ENCODE data around the gene TBX22.

DNA sequence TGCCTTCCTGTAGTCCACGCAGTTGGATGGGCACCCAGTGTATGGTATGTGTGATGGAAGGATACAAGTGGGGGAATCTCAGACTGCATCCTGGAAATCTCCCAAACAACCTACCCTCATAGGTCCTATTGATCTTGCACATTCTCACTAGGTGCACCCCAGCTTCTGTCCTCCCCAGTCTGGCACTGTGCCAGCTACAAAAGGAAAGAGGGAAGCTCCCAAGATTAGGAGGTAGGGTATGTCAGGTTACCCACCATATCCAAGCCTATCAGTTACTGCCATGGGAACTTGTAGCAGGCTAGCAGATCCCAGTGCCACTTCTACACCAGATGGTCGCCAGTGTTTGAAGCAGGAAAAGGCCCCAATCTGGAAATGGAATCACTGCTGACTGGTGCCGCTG, 11.6 kb downstream of the TBX22 start:
- TF ChIP-seq, protein P1, sequence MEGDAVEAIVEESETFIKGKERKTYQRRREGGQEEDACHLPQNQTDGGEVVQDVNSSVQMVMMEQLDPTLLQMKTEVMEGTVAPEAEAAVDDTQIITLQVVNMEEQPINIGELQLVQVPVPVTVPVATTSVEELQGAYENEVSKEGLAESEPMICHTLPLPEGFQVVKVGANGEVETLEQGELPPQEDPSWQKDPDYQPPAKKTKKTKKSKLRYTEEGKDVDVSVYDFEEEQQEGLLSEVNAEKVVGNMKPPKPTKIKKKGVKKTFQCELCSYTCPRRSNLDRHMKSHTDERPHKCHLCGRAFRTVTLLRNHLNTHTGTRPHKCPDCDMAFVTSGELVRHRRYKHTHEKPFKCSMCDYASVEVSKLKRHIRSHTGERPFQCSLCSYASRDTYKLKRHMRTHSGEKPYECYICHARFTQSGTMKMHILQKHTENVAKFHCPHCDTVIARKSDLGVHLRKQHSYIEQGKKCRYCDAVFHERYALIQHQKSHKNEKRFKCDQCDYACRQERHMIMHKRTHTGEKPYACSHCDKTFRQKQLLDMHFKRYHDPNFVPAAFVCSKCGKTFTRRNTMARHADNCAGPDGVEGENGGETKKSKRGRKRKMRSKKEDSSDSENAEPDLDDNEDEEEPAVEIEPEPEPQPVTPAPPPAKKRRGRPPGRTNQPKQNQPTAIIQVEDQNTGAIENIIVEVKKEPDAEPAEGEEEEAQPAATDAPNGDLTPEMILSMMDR (conservative IDR thresholded peaks at IDR 0.05; ENCODE audit: low read length), result no peak
- TF ChIP-seq EZH2phosphoT487 (IDR thresholded peaks at IDR 0.05; ENCODE audit: borderline replicate concordance), result no peak
